Endodermal cell (in vitro differentiated cells): ENCODE measurements around the gene SYT6. TPM values are rescaled to one million over a fixed set of nuclear protein-coding genes. Genes with fewer than 3 reads are reported as not detected.
A peak's percentile ranks its signal among the peaks of the same experiment; 100 is the strongest.

Experiments
- DNase-seq: peaks from one replicate; pipeline ENCODE4 v3.0.0-alpha.2; 2017
- H3K27ac ChIP-seq: 2 replicates; pipeline ENCODE4 v1.5.1; 2013; ENCODE audit warnings: mild to moderate bottlenecking, low read depth, low read length, moderate library complexity
- H3K27me3 ChIP-seq: 2 replicates; pipeline ENCODE4 v1.6.1; 2013; ENCODE audit warnings: mild to moderate bottlenecking, low read length, moderate library complexity; ENCODE audit not compliant: insufficient read depth, control insufficient read depth, poor library complexity, severe bottlenecking
- H3K36me3 ChIP-seq: 2 replicates; pipeline ENCODE4 v1.7.0; 2013; ENCODE audit warnings: mild to moderate bottlenecking, low read length, moderate library complexity; ENCODE audit not compliant: control insufficient read depth, insufficient read depth
- H3K4me1 ChIP-seq: one replicate; pipeline ENCODE4 v1.7.0; 2013; ENCODE audit warnings: low read length; ENCODE audit not compliant: control insufficient read depth, insufficient read depth
- H3K4me3 ChIP-seq: 2 replicates; pipeline ENCODE4 v1.5.1; 2013; ENCODE audit warnings: mild to moderate bottlenecking, low read length, moderate library complexity
- H3K9ac ChIP-seq: 2 replicates; pipeline ENCODE4 v1.6.1; 2013; ENCODE audit warnings: mild to moderate bottlenecking, low read length, moderate library complexity; ENCODE audit not compliant: poor library complexity, severe bottlenecking; ENCODE audit errors: extremely low read depth
- H3K9me3 ChIP-seq: 2 replicates; pipeline ENCODE4 v1.6.1; 2013; ENCODE audit warnings: mild to moderate bottlenecking, low read length, moderate library complexity; ENCODE audit not compliant: control insufficient read depth
- H3K27ac Mint-ChIP-seq: 2 replicates; pipeline ENCODE4 v1.8.0; 2020; ENCODE audit warnings: mixed read lengths
- H3K27me3 Mint-ChIP-seq: 2 replicates; pipeline ENCODE4 v1.8.0; 2021; ENCODE audit warnings: mild to moderate bottlenecking, mixed read lengths; ENCODE audit not compliant: insufficient read depth
- H3K36me3 Mint-ChIP-seq: 2 replicates; pipeline ENCODE4 v1.8.0; 2020; ENCODE audit warnings: low read depth, mixed read lengths
- H3K4me1 Mint-ChIP-seq: 2 replicates; pipeline ENCODE4 v1.8.0; 2020; ENCODE audit warnings: mixed read lengths
- H3K4me3 Mint-ChIP-seq: 2 replicates; pipeline ENCODE4 v1.8.0; 2020; ENCODE audit warnings: mild to moderate bottlenecking, moderate library complexity, mixed read lengths
- H3K9me3 Mint-ChIP-seq: 2 replicates; pipeline ENCODE4 v1.8.0; 2020; ENCODE audit warnings: mild to moderate bottlenecking, mixed read lengths
- WGBS, 2 experiments: methylation state at CpG; one replicate each; pipeline versions ENCODE4 v1.1.5 to v1.1.7; 2013; ENCODE audit warnings: missing lambda C conversion rate in 2 of 2, mixed read lengths in 1 of 2; ENCODE audit not compliant: insufficient coverage in 1 of 2, insufficient read length in 1 of 2; 5-methylcytosine and 5-hydroxymethylcytosine counted together
- total RNA-seq, 2 donors: library from RNA; stranded (reverse); fragmentation: NEBNext Ultra II Directional in 1 of 2; extraction: Animal tissue kit (Norgen Biotek cat#: 25700) in 1 of 2; gene quantifications; 2 replicates in 1 of 2; 3 replicates in 1 of 2; pipeline ENCODE4 v1.2.1, GENCODE V29; 2021
- TF ChIP-seq, protein P1 (sequence below): fragments of 200-600 bp; sonication (generic); conservative IDR thresholded peaks from 2 replicates; pipeline ENCODE4 v1.5.0; 2021; ENCODE audit warnings: antibody characterized with exemption, mild to moderate bottlenecking

The SYT6 gene
- total RNA-seq, 2 donors from 2014 or later = 1.3 to 4.4 TPM

DNA sequence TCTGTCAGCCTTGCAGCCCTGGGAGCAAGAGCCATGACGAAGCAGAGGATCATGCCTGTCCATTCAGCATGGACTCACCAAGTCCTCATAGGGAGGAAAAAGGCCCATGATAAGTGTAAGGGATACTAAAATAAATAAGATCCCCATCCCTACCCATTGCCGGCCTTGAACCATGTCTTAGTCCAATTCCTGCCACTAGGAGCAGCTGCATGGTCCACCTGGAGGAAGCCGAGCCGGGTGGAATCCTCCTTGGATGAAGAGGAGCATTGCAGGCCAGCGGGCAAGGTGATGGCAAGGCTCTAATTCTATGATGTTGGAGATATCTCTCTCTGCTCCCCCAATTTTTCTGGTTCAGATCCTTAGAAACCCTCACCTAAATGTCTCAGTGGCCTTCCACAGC lies 38.7 kb upstream of the SYT6 start:
- H3K4me1 ChIP-seq = no peaks in the 10 kb centered on the region
- TF ChIP-seq, protein P1, sequence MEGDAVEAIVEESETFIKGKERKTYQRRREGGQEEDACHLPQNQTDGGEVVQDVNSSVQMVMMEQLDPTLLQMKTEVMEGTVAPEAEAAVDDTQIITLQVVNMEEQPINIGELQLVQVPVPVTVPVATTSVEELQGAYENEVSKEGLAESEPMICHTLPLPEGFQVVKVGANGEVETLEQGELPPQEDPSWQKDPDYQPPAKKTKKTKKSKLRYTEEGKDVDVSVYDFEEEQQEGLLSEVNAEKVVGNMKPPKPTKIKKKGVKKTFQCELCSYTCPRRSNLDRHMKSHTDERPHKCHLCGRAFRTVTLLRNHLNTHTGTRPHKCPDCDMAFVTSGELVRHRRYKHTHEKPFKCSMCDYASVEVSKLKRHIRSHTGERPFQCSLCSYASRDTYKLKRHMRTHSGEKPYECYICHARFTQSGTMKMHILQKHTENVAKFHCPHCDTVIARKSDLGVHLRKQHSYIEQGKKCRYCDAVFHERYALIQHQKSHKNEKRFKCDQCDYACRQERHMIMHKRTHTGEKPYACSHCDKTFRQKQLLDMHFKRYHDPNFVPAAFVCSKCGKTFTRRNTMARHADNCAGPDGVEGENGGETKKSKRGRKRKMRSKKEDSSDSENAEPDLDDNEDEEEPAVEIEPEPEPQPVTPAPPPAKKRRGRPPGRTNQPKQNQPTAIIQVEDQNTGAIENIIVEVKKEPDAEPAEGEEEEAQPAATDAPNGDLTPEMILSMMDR = peak; percentile 68
- H3K27me3 Mint-ChIP-seq = peaks cover 70% of the 10 kb centered on the region

GRCh38 chr1:114189398-114189797 lies 35.7 kb upstream of the SYT6 start:
- H3K27me3 Mint-ChIP-seq = peaks cover 56% of the 10 kb centered on the region

More for the DNA sequence above, 38.7 kb upstream of the SYT6 start:
- Mint-ChIP-seq H3K27ac (no peak overlapping the region), H3K4me1 (no peaks in the 10 kb centered on the region), H3K4me3 (no peak overlapping the region), H3K36me3 (no peaks in the 10 kb centered on the region), H3K9me3 (no peaks in the 10 kb centered on the region)
- Histone ChIP-seq H3K9me3 (no peaks in the 10 kb centered on the region), H3K9ac (no peak overlapping the region), H3K27ac (no peak overlapping the region), H3K27me3 (peaks cover 31% of the 10 kb centered on the region), H3K36me3 (no peaks in the 10 kb centered on the region), H3K4me3 (no peak overlapping the region)
- 85% methylated on average over 5 of the region's 5 CpGs; no CpG with 5 or more reads in 1 of the 2 experiments for WGBS, 2 experiments
- peak; percentile 58 for DNase-seq

GRCh38 chr1:114181356-114181755 lies 27.7 kb upstream of the SYT6 start:
- TF ChIP-seq, protein P1 = no peak
- peak; percentile 58 for DNase-seq
- no peaks in the 10 kb centered on the region for H3K9me3 ChIP-seq
- H3K36me3 Mint-ChIP-seq = no peaks in the 10 kb centered on the region
- H3K36me3 ChIP-seq = no peaks in the 10 kb centered on the region
- no peak overlapping the region for H3K27ac Mint-ChIP-seq
- H3K9me3 Mint-ChIP-seq = no peaks in the 10 kb centered on the region
- no peaks in the 10 kb centered on the region for H3K27me3 ChIP-seq
- H3K27me3 Mint-ChIP-seq = peaks cover 22% of the 10 kb centered on the region
- H3K9ac ChIP-seq = no peak overlapping the region
- WGBS, 2 experiments = 83 to 93% methylated on average over 3 to 4 of the region's 4 CpGs
- no peaks in the 10 kb centered on the region for H3K4me1 ChIP-seq
- no peak overlapping the region for H3K4me3 Mint-ChIP-seq
- no peak overlapping the region for H3K4me3 ChIP-seq
- peaks cover 2% of the 10 kb centered on the region for H3K4me1 Mint-ChIP-seq
- no peak overlapping the region for H3K27ac ChIP-seq

More at GRCh38 chr1:114189398-114189797, 35.7 kb upstream of the SYT6 start:
- H3K36me3 Mint-ChIP-seq = no peaks in the 10 kb centered on the region
- no peaks in the 10 kb centered on the region for H3K9me3 Mint-ChIP-seq
- no peak for DNase-seq
- Histone ChIP-seq H3K9ac (no peak overlapping the region), H3K36me3 (no peaks in the 10 kb centered on the region), H3K27ac (no peak overlapping the region), H3K9me3 (no peaks in the 10 kb centered on the region), H3K4me1 (no peaks in the 10 kb centered on the region), H3K27me3 (peaks cover 7% of the 10 kb centered on the region), H3K4me3 (no peak overlapping the region)
- no peaks in the 10 kb centered on the region for H3K4me1 Mint-ChIP-seq
- TF ChIP-seq, protein P1 = no peak
- H3K4me3 Mint-ChIP-seq = no peak overlapping the region
- 95 to 100% methylated on average over 2 to 3 of the region's 3 CpGs for WGBS, 2 experiments
- no peak overlapping the region for H3K27ac Mint-ChIP-seq
